ENCODE measurements around the gene C10orf143. TPM values are rescaled to one million over a fixed set of nuclear protein-coding genes. Genes with fewer than 3 reads are reported as not detected.

C10orf143 gene
- total RNA-seq, 4 donors from 2014 or later = 1.6 to 5.8 (median 3.7) TPM; not detected in 1

DNA sequence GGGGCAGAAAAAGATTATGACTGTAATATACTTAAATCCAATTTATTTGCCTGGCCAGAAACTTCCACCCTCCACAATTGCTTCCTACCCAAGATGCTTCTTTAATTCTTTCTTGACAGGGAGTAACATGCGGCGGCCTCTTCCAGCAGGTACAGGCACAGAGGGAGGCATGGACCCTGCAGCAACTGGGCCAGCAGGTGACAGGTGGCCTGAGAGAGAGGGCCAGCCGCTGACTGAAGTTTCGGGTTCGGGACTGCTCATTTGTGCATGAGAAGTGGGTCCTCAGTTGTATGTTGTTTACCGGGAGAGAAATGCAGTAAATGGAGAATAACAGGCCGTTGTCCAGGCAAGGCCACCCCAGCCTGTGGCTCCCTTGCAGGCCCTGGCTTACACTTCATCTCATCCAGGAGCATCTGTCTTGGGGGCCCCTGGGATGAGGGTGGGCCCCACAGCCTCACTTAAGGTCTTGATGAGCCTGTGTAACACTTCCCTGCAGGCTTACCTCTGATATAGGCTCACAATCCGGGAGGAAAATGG is 72.5 kb downstream of the C10orf143 start:
- no peak for TF ChIP-seq POLR2A (IDR thresholded peaks at IDR 0.05)
- TF ChIP-seq, protein P1, sequence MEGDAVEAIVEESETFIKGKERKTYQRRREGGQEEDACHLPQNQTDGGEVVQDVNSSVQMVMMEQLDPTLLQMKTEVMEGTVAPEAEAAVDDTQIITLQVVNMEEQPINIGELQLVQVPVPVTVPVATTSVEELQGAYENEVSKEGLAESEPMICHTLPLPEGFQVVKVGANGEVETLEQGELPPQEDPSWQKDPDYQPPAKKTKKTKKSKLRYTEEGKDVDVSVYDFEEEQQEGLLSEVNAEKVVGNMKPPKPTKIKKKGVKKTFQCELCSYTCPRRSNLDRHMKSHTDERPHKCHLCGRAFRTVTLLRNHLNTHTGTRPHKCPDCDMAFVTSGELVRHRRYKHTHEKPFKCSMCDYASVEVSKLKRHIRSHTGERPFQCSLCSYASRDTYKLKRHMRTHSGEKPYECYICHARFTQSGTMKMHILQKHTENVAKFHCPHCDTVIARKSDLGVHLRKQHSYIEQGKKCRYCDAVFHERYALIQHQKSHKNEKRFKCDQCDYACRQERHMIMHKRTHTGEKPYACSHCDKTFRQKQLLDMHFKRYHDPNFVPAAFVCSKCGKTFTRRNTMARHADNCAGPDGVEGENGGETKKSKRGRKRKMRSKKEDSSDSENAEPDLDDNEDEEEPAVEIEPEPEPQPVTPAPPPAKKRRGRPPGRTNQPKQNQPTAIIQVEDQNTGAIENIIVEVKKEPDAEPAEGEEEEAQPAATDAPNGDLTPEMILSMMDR (IDR thresholded peaks at IDR 0.05) = no peak
- Histone ChIP-seq H3K4me3 (no peak overlapping the region), H3K27ac (no peak overlapping the region), H3K27me3 (no peaks in the 10 kb centered on the region), H3K9me3 (no peaks in the 10 kb centered on the region), H3K36me3 (no peaks in the 10 kb centered on the region), H3K4me1 (no peaks in the 10 kb centered on the region)
- DNase-seq = peak in 1 of 3 donors; percentile 8

DNA sequence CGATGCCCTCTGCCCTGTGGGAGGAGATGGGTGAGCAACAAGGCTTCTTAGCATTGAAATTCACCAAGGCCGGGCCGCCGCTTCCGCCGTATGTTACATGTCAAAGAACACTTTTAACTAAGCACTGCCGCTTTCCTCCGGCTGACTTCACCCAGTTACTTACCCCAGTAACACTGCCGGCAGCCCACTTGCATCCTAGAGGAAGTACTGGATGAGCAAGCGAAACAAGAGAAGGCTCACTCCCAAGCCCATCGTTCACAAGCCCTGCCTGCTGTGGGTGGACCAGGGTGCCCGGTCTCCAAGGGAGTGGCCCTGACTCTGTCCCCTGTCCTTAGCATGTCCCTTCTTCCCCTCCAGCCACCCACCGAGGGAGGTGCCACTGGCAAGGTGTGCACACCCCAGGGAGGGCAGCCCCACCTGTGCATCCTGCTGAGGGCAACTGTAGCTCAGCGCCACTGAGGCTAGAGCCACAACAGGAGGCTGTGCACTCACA is 73.4 kb downstream of the C10orf143 start:
- H3K9me3 ChIP-seq = no peaks in the 10 kb centered on the region
- DNase-seq = peak in 2 of 3 donors; percentile 19 to 25
- no peak overlapping the region for H3K4me3 ChIP-seq
- no peaks in the 10 kb centered on the region for H3K36me3 ChIP-seq
- H3K27ac ChIP-seq = no peak overlapping the region
- no peaks in the 10 kb centered on the region for H3K4me1 ChIP-seq
- no peaks in the 10 kb centered on the region for H3K27me3 ChIP-seq
- TF ChIP-seq POLR2A (IDR thresholded peaks at IDR 0.05) = no peak
- TF ChIP-seq, protein P1 (IDR thresholded peaks at IDR 0.05) = no peak

DNA sequence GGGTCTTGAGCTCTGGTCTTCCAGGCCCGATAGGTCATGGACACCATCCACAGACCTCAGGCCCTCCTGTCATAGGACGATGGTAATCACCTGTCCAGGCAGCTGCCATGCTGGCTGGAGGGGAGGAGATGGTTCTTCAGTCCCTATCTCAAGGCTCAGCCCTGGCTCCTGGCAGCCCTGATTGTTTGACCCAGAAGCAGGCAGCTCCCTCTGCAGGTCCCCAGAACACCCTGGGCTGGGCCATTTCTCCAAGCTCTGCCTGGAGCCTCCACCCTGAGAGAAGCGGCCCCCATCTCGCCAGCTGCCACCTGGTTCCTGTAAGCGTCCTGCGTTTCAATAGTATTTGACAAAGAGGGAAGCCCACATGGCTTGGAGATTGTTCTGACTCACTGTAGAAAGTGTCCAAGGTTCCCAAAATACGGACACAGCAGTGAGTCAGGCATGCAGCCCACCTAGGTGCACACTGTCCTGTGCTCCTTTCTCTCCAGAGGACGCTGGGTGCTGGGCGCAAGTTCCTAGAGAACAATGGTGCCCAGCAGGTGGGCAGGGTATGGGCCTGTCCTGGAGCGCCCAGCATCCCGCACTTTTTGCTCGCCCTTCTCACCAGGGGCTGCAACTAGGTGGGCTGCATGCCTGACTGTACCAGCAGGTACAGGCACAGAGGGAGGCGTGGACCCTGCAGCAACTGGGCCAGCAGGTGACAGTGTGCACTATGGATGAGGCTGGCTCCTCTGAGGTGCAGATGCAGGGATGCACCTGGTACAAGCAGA is 74.1 kb downstream of the C10orf143 start:
- DNase-seq = peak in 2 of 3 donors; percentile 31 to 35

DNA sequence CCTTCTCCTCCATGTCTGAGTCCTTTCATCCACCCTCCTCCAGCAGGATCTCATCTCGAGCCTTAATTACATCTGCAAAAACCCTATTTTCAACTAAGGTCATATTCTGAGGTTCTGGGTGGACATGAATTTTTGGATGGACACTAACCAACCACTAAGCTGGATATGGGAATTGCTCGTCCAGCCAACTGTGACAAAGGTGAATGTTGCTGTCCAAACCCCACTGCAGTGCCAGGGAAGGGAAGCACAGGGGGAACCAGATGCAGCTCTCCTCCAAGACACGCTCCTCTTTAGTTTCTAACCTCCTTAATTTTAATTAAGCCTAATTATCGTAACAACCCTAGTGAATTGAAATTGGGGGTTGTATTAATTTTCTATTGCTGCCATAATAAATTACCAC is 81.4 kb downstream of the C10orf143 start:
- no peak overlapping the region for H3K4me3 ChIP-seq
- TF ChIP-seq, protein P1 (IDR thresholded peaks at IDR 0.05) = no peak
- TF ChIP-seq POLR2A (IDR thresholded peaks at IDR 0.05) = no peak
- H3K9me3 ChIP-seq = no peaks in the 10 kb centered on the region

More for the DNA sequence above, 74.1 kb downstream of the C10orf143 start:
- Histone ChIP-seq H3K4me1 (no peaks in the 10 kb centered on the region), H3K27ac (no peak overlapping the region), H3K36me3 (no peaks in the 10 kb centered on the region), H3K27me3 (no peaks in the 10 kb centered on the region), H3K9me3 (no peaks in the 10 kb centered on the region), H3K4me3 (no peak overlapping the region)
- TF ChIP-seq, protein P1 (IDR thresholded peaks at IDR 0.05) = no peak

DNA sequence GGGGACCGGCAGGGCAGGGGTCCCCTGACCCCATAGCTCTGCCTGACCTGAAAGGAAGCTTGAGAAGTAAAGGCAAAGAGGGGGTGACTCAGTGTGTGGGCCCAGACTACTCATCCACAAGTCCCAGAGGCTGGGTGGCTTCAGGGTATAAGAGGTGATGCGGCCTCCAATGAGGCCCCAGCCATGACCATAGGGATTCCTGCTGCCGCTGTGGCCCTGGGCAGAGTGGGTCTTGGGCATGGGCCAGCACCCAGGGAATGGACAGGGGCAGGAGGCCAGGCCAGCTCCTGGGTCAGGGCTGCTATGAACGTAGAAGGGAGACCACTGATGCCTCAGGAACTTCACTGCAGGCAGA is 82.2 kb downstream of the C10orf143 start:
- H3K36me3 ChIP-seq = no peaks in the 10 kb centered on the region
- H3K27ac ChIP-seq = no peak overlapping the region
- no peak for DNase-seq
- no peaks in the 10 kb centered on the region for H3K9me3 ChIP-seq
- no peaks in the 10 kb centered on the region for H3K27me3 ChIP-seq
- no peak for TF ChIP-seq POLR2A (IDR thresholded peaks at IDR 0.05)
- TF ChIP-seq, protein P1 (IDR thresholded peaks at IDR 0.05) = no peak
- H3K4me3 ChIP-seq = no peak overlapping the region
- H3K4me1 ChIP-seq = no peaks in the 10 kb centered on the region

More for the DNA sequence above, 81.4 kb downstream of the C10orf143 start:
- Histone ChIP-seq H3K36me3 (no peaks in the 10 kb centered on the region), H3K4me1 (no peaks in the 10 kb centered on the region), H3K27me3 (no peaks in the 10 kb centered on the region), H3K27ac (no peak overlapping the region)
- DNase-seq = no peak

Measured in Peyer's patch (tissue), 4 donors.